Measurements from ENCODE around the gene HMGN1. TPM values are rescaled to one million over a fixed set of nuclear protein-coding genes. Genes with fewer than 3 reads are reported as not detected.

Gene HMGN1
- polyA plus RNA-seq, 1 donor from 2014 or later = 2,070 TPM

- H3F3A ChIP-seq (ENCODE audit: insufficient read depth, low read length, poor library complexity, severe bottlenecking) = no peaks in the 10 kb centered on the region
- no peaks in the 10 kb centered on the region for H3K36me3 ChIP-seq (ENCODE audit: insufficient read depth, low read length)
- no peak overlapping the region for H3K4me2 ChIP-seq (ENCODE audit: low read length)
- no peak overlapping the region for H3K27ac ChIP-seq (ENCODE audit: low read length)
- no peaks in the 10 kb centered on the region for H3K9me3 ChIP-seq (ENCODE audit: low read length)
- no peaks in the 10 kb centered on the region for H3K79me2 ChIP-seq (replicated peaks; ENCODE audit: insufficient read depth, low read length)
- H3K9ac ChIP-seq (ENCODE audit: low read length) = no peak overlapping the region
- no peak overlapping the region for H2AFZ ChIP-seq (ENCODE audit: low read depth, low read length)
- H4K20me1 ChIP-seq (ENCODE audit: insufficient read depth) = no peaks in the 10 kb centered on the region
- TF ChIP-seq EZH2 (IDR thresholded peaks at IDR 0.05; ENCODE audit: borderline replicate concordance, insufficient read depth, low read length, poor library complexity, severe bottlenecking) = no peak
- TF ChIP-seq SMC3 (conservative IDR thresholded peaks at IDR 0.05; ENCODE audit: poor library complexity) = no peak
- TF ChIP-seq RAD21 (conservative IDR thresholded peaks at IDR 0.05) = no peak
- TF ChIP-seq, protein P1, sequence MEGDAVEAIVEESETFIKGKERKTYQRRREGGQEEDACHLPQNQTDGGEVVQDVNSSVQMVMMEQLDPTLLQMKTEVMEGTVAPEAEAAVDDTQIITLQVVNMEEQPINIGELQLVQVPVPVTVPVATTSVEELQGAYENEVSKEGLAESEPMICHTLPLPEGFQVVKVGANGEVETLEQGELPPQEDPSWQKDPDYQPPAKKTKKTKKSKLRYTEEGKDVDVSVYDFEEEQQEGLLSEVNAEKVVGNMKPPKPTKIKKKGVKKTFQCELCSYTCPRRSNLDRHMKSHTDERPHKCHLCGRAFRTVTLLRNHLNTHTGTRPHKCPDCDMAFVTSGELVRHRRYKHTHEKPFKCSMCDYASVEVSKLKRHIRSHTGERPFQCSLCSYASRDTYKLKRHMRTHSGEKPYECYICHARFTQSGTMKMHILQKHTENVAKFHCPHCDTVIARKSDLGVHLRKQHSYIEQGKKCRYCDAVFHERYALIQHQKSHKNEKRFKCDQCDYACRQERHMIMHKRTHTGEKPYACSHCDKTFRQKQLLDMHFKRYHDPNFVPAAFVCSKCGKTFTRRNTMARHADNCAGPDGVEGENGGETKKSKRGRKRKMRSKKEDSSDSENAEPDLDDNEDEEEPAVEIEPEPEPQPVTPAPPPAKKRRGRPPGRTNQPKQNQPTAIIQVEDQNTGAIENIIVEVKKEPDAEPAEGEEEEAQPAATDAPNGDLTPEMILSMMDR (IDR thresholded peaks at IDR 0.05; ENCODE audit: poor library complexity, severe bottlenecking) = no peak
- TF ChIP-seq MXI1 (conservative IDR thresholded peaks at IDR 0.05; ENCODE audit: poor library complexity, severe bottlenecking) = no peak
- TF ChIP-seq EP300 (conservative IDR thresholded peaks at IDR 0.05; ENCODE audit: poor library complexity, severe bottlenecking) = no peak
- no peak for TF ChIP-seq POLR2AphosphoS5 (IDR thresholded peaks at IDR 0.05)
- TF ChIP-seq TAF1 (IDR thresholded peaks at IDR 0.05; ENCODE audit: low read depth) = no peak
- H3K9me2 ChIP-seq (ENCODE audit: insufficient read depth, low read length) = no peaks in the 10 kb centered on the region
- no peak overlapping the region for H3K4me3 ChIP-seq (ENCODE audit: low read length)
- no peaks in the 10 kb centered on the region for H3K27me3 ChIP-seq (ENCODE audit: insufficient read depth, low read depth, low read length)
Observed at GRCh38 chr21:39321424-39321823, 27.5 kb downstream of the HMGN1 start.

DNA sequence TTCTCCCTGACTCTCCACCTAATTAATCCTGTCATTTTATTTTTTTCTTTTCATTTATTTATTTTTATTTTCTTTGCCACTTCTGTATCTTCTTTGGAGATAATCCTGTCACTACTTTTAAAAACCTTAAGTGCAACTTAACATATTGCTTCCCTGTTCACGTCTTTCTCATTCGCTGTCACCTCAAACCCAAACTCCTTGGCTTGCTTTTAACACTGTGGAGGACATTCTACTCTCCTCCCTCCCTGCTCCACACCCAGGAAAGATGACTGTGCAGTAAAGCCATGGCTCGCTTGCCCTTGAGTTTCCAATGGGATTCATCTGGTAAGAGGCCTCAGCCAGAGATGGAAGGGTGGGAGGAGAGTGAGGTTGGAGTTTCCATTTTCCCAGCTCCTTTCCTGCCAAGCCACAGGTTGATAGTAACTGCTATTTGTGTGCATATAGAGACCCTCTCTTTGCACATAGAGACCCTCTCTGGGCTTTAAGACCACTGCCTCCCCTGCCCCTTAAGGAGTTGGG, 29.0 kb downstream of the HMGN1 start:
- H3K4me3 ChIP-seq (ENCODE audit: low read length) = no peak overlapping the region
- H3K27ac ChIP-seq (ENCODE audit: low read length) = no peak overlapping the region
- no peak overlapping the region for H2AFZ ChIP-seq (ENCODE audit: low read depth, low read length)
- no peaks in the 10 kb centered on the region for H3K9me2 ChIP-seq (ENCODE audit: insufficient read depth, low read length)
- no peak overlapping the region for H3K4me2 ChIP-seq (ENCODE audit: low read length)
- H4K20me1 ChIP-seq (ENCODE audit: insufficient read depth) = no peaks in the 10 kb centered on the region
- no peaks in the 10 kb centered on the region for H3F3A ChIP-seq (ENCODE audit: insufficient read depth, low read length, poor library complexity, severe bottlenecking)
- H3K79me2 ChIP-seq (replicated peaks; ENCODE audit: insufficient read depth, low read length) = no peaks in the 10 kb centered on the region
- no peaks in the 10 kb centered on the region for H3K27me3 ChIP-seq (ENCODE audit: insufficient read depth, low read depth, low read length)
- TF ChIP-seq POLR2AphosphoS5 (IDR thresholded peaks at IDR 0.05) = no peak
- no peak for TF ChIP-seq MXI1 (conservative IDR thresholded peaks at IDR 0.05; ENCODE audit: poor library complexity, severe bottlenecking)
- TF ChIP-seq RAD21 (conservative IDR thresholded peaks at IDR 0.05) = no peak
- TF ChIP-seq REST (IDR thresholded peaks at IDR 0.05; ENCODE audit: borderline replicate concordance) = no peak
- TF ChIP-seq TAF1 (IDR thresholded peaks at IDR 0.05; ENCODE audit: low read depth) = no peak
- no peak for TF ChIP-seq EZH2 (IDR thresholded peaks at IDR 0.05; ENCODE audit: borderline replicate concordance, insufficient read depth, low read length, poor library complexity, severe bottlenecking)
- TF ChIP-seq EP300 (conservative IDR thresholded peaks at IDR 0.05; ENCODE audit: poor library complexity, severe bottlenecking) = no peak
- TF ChIP-seq, protein P1 (IDR thresholded peaks at IDR 0.05; ENCODE audit: poor library complexity, severe bottlenecking) = no peak
- no peak for TF ChIP-seq SMC3 (conservative IDR thresholded peaks at IDR 0.05; ENCODE audit: poor library complexity)
- H3K9ac ChIP-seq (ENCODE audit: low read length) = no peak overlapping the region
- H3K9me3 ChIP-seq (ENCODE audit: low read length) = no peaks in the 10 kb centered on the region
- no peaks in the 10 kb centered on the region for H3K36me3 ChIP-seq (ENCODE audit: insufficient read depth, low read length)

Data from neural cell (in vitro differentiated cells).